ENCODE results near the gene MED15. TPM values are rescaled to one million over a fixed set of nuclear protein-coding genes. Genes with fewer than 3 reads are reported as not detected.

The MED15 gene
- total RNA-seq, 4 donors from 2014 or later = 33.6 to 65.1 (median 36.1) TPM

DNA sequence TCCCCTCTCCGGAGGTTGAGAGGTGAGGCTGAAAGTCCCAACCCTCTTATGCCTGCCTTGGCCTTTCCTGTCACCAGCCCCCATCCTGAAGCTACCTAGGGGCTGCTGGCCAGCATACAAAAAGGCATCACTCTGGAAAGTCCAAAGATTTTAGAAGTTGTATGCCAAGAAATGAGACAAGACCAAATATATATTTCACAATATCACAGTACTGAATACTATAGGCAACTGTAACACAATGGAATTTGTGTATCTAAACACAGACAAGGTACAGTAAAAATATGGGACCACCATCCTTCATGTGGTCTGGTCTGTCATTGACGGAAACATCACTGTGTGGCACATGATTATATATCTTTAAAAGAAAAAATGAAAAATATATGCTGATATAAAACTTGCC lies 16.1 kb upstream of the MED15 start:
- H3K27me3 ChIP-seq = no peaks in the 10 kb centered on the region
- H3K36me3 ChIP-seq = no peaks in the 10 kb centered on the region
- H3K9me3 ChIP-seq = no peaks in the 10 kb centered on the region
- 77 to 89% methylated on average over 2 of the region's 2 CpGs for WGBS, 2 donors
- intact Hi-C loops (cut with DNase I) = no loop called here
- no peak overlapping the region for H3K4me3 ChIP-seq (replicated peaks in 1 of 3)
- TF ChIP-seq CTCF (IDR thresholded peaks at IDR 0.05) (no peak), POLR2A (IDR thresholded peaks at IDR 0.05) (no peak)
- peaks cover 4 to 12% of the 10 kb centered on the region in 2 donors for H3K4me1 ChIP-seq
- no peak overlapping the region for H3K27ac ChIP-seq
- no peak for DNase-seq

DNA sequence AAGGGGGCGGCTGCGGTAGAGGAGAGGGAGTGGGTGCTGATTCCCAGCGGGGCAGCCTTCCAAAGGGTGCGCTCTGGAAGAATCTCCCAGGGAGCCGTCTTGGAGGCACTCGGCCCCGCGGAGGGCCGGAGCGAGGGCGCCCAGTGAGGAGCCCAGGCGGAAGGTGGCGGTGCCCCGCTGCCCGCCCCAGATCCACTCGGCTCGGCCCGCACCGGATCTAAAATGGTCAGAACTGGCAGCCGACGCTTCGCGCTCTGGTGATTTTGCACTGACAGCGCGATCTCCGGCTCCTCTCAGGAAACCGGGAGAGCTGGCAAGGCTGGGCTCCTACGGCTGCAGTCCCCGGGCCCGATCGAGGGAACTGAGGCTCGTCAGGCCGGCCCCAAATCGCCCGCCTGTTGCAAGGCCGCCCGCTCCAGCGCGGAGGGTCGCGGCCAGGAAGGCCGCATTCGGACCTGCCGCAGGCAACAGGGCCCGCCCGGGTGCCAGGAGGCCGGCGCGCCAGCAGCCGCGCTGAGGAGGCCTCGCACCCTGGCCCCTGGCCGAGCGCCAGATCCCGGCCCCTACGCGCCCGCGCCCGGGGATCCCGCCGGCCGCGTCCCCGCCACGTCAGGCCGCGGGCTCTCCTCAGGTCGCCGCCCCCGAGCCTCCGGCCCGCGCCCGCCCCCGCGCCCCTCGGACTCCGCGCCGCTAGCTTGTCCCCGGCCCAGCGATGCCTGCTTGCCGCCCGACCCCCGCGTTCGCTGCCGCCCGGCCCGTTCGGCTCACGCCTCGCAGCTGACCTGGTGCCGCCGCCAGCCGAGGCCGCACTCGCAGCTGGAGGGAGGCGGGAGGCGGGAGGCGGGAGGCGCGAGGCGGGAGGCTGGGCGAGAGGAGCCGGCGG lies 12.2 kb upstream of the MED15 start, which contains the start of gene KLHL22:
TSS of gene KLHL22 (minus strand) at position 818 of the 883 bp plus-strand sequence. CDS start 6,584 bp downstream, outside the sequence.
- H3K27me3 ChIP-seq = no peaks in the 10 kb centered on the region
- intact Hi-C loops (cut with DNase I) = loop anchor here (5.0 kb wide), 2 partner anchors 73 to 77 kb away; no protein-coding TSS in a partner anchor

DNA sequence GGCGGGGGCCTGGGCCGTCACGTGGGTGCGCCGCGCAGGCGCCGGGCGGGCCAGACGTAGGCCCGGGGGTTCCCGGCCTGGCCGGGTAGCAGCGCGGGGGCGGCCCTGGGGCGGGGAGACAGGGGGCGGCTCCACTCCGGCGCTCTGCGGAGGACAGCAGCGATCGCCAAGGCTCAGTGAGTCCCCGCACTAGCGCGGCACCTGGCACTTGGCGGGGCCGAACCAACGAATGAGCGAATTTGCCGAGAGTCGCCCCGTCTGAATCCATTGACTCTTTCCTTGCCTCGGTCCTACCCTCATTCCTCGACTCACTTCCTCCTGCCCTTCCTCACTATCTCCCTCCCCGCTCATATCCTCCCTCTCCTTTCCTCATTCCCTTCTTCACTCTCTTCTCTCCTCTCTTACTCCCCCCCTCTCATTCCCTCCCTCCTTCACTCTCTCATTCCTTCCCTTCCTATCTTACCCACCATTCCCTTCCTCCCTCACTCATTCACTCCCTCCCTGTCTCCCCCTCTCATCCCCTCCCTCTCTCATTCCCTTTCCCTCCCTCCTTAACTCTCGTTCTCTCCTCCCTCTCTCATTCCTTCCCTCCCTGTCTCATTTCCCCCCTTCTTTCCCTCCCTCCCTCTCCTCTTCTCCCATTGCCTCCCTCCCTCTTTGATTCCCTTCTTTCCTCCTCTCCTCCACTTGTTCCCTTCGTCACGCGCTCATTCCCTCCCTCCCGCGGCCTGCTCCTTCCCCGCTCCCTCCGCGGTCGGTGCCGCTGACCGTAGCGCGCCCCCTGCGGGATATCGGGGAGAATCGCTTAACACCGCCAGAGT lies 11.3 kb upstream of the MED15 start:
- WGBS, 2 donors = 1% methylated on average over 31 to 37 of the region's 54 CpGs
- Histone ChIP-seq H3K36me3 (peaks cover 0 to 2% of the 10 kb centered on the region in 2 donors), H3K4me1 (peaks cover 7 to 17% of the 10 kb centered on the region in 2 donors), H3K9me3 (no peaks in the 10 kb centered on the region), H3K27ac (peak overlapping the region; percentile 87 to 92 (median 90)), H3K27me3 (no peaks in the 10 kb centered on the region), H3K4me3 (replicated peaks in 1 of 3) (peak overlapping the region; percentile 10 to 78 (median 16))
- intact Hi-C loops (cut with DNase I) = loop anchor here (5.0 kb wide), 2 partner anchors 74 to 76 kb away; no protein-coding TSS in a partner anchor
- DNase-seq = peak; percentile 93 to 94
- TF ChIP-seq POLR2A (IDR thresholded peaks at IDR 0.05) (peak in 1 of 2 donors; percentile 84), CTCF (IDR thresholded peaks at IDR 0.05) (peak; percentile 74 to 91 (median 86))

More for the DNA sequence above, 12.2 kb upstream of the MED15 start, which contains the start of gene KLHL22:
- DNase-seq = peak; percentile 63 to 64
- WGBS, 2 donors = 1 to 10% methylated on average over 3 to 11 of the region's 108 CpGs
- Histone ChIP-seq H3K4me1 (peaks cover 7 to 17% of the 10 kb centered on the region in 2 donors), H3K36me3 (no peaks in the 10 kb centered on the region), H3K4me3 (replicated peaks in 1 of 3) (peak within 1 kb of the TSS; percentile 24 to 91 (median 78)), H3K27ac (peak within 1 kb of the TSS; percentile 87 to 92 (median 90)), H3K9me3 (no peaks in the 10 kb centered on the region)
- TF ChIP-seq CTCF (IDR thresholded peaks at IDR 0.05) (no peak), POLR2A (IDR thresholded peaks at IDR 0.05) (no peak)

DNA sequence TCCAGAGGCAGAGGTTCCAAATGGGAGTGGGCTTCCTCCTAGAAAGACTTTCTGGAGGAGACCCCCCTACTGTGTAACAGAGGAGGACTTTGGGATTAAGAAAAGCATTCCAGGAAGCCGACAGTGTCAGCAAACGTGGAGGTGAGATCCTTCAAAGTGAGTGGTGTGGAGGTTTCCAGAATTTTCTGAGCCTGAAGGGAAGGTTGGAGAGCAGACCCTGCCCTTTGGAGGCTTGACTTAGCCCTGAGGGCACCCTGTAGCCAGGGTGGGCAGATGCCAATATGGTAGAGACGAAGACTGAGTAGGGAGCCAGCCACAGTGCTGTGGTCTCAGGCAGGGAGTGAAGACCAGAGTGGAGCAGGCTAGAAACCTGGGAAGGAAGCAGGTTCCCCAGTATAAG lies 10.0 kb upstream of the MED15 start:
- intact Hi-C loops (cut with DNase I) = loop anchor here (5.0 kb wide), 2 partner anchors 75 kb away; no protein-coding TSS in a partner anchor
- Histone ChIP-seq H3K9me3 (no peaks in the 10 kb centered on the region), H3K4me3 (replicated peaks in 1 of 3) (no peak overlapping the region), H3K27me3 (no peaks in the 10 kb centered on the region), H3K4me1 (peaks cover 7 to 17% of the 10 kb centered on the region in 2 donors), H3K27ac (no peak overlapping the region), H3K36me3 (peaks cover 0 to 4% of the 10 kb centered on the region in 2 donors)
- TF ChIP-seq POLR2A (IDR thresholded peaks at IDR 0.05) (no peak), CTCF (IDR thresholded peaks at IDR 0.05) (no peak)
- 94 to 96% methylated on average over 3 of the region's 3 CpGs for WGBS, 2 donors
- no peak for DNase-seq
